ENCODE data around the gene PPFIA2. TPM values are rescaled to one million over a fixed set of nuclear protein-coding genes. Genes with fewer than 3 reads are reported as not detected.
A peak's percentile ranks its signal among the peaks of the same experiment; 100 is the strongest.

Gene PPFIA2
- total RNA-seq, 2 donors from 2014 or later: not detected

DNA sequence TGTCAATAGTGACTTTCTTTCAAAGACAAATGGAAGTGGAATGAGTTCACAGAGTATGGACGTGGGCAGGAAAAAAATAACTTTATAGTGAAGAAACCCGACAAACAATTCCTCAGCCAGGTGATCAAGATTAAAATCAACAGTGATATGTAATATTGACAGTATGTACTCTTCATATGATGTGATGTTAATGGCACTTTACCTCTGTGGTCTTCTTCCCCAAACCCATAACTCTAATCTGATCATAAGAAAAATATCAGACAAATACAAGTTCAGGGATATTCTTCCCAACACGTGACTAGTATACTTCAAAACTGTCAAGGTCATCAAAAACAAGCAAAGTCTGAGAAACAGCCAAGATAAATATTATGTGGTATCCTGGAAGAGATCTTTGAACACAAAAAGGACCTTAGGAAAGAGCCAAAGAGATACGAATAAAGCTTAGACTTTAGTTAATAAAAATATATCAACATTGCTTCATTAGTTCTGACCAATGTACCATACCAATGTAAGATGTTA lies 215.5 kb downstream of the PPFIA2 start:
- Mint-ChIP-seq H3K9me3 (no peaks in the 10 kb centered on the region), H3K27ac (no peak overlapping the region), H3K27me3 (no peaks in the 10 kb centered on the region), H3K4me1 (no peaks in the 10 kb centered on the region), H3K4me3 (no peak overlapping the region), H3K36me3 (ENCODE audit: low read depth) (no peaks in the 10 kb centered on the region)
- ATAC-seq (replicated peaks): no peak

DNA sequence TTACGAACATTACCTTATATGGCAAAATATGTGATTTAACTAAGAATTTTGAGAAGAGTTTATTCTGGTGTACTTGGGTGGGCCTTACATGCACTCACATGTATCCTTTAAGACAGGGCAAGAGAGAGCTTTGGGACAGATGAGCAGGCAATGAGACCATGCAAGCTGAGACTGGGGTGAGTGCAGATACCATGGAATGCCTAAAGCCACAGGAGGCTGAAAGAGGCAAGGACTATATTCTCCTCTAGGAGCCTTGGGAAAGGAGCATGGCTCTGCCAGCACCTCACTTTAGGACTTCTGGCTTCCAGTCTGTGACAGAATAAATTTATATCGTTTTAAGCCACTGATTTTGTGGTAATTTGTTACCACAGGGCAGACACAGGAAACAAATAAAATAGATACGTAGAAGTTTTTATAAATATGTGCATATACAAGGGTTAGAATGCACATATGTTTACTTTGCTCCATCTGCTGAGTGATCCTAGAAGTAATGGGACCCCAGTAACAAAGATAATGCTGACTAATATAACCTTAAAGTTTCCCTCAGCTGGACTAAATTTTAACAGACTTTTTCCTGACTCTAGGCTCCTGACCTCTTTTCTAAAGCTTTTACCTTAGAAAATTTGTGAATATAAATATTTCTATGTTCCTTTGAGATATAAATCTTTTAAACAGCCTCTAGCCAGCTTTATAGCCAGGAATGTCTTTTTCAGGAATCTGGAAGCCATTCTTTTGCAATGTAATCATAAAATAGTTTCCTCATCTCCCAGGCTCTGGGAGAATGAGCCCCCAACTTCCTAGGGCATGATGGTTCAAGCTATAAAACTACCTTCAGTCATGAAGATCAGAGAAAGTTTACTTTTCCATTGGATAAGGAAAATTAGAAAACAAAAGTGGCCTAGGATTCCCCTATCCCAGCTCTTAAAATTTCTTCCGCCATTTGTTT lies 216.8 kb downstream of the PPFIA2 start:
- H3K4me1 Mint-ChIP-seq: no peaks in the 10 kb centered on the region

DNA sequence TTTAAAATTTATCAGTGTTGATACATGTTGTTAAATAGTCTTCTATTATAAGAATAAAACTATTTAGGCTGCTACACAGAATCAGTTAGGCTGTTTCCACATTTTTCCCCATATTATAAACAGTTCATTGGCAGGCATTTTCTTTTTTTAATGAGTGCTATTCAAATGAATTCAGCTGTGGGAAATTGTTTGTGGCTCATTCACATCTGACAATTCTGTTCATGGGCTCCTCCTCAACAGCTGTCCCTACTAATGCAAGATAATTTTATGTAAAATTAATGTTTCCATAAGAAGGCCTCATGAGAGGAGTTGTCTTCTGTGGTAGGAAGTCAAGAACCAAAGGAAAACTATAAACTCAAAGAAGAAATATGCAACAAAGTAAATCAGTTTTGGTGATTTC lies 218.0 kb downstream of the PPFIA2 start:
- Mint-ChIP-seq H3K27ac (no peak overlapping the region), H3K4me1 (no peaks in the 10 kb centered on the region), H3K4me3 (no peak overlapping the region), H3K9me3 (no peaks in the 10 kb centered on the region), H3K36me3 (ENCODE audit: low read depth) (no peaks in the 10 kb centered on the region), H3K27me3 (no peaks in the 10 kb centered on the region)
- no peak for ATAC-seq (replicated peaks)

More for the DNA sequence above, 216.8 kb downstream of the PPFIA2 start:
- Mint-ChIP-seq H3K4me3 (no peak overlapping the region), H3K27ac (no peak overlapping the region), H3K9me3 (no peaks in the 10 kb centered on the region), H3K36me3 (ENCODE audit: low read depth) (no peaks in the 10 kb centered on the region), H3K27me3 (no peaks in the 10 kb centered on the region)
- no peak for ATAC-seq (replicated peaks)

GRCh38 chr12:81539279-81539678 lies 219.9 kb downstream of the PPFIA2 start:
- no peaks in the 10 kb centered on the region for H3K36me3 Mint-ChIP-seq (ENCODE audit: low read depth)
- no peak overlapping the region for H3K4me3 Mint-ChIP-seq
- no peak overlapping the region for H3K27ac Mint-ChIP-seq
- H3K9me3 Mint-ChIP-seq: no peaks in the 10 kb centered on the region
- no peaks in the 10 kb centered on the region for H3K4me1 Mint-ChIP-seq
- ATAC-seq (replicated peaks): no peak
- H3K27me3 Mint-ChIP-seq: no peaks in the 10 kb centered on the region

GRCh38 chr12:81533054-81533453 lies 226.1 kb downstream of the PPFIA2 start:
- no peaks in the 10 kb centered on the region for H3K36me3 Mint-ChIP-seq (ENCODE audit: low read depth)
- H3K27ac Mint-ChIP-seq: no peak overlapping the region
- H3K27me3 Mint-ChIP-seq: no peaks in the 10 kb centered on the region
- H3K4me1 Mint-ChIP-seq: no peaks in the 10 kb centered on the region
- ATAC-seq (replicated peaks): no peak
- H3K9me3 Mint-ChIP-seq: peaks cover 4% of the 10 kb centered on the region
- H3K4me3 Mint-ChIP-seq: no peak overlapping the region

- H3K27me3 Mint-ChIP-seq: no peaks in the 10 kb centered on the region
- H3K4me3 Mint-ChIP-seq: no peak overlapping the region
- H3K9me3 Mint-ChIP-seq: peaks cover 4% of the 10 kb centered on the region
- no peaks in the 10 kb centered on the region for H3K36me3 Mint-ChIP-seq (ENCODE audit: low read depth)
- no peaks in the 10 kb centered on the region for H3K4me1 Mint-ChIP-seq
- ATAC-seq (replicated peaks): no peak
- H3K27ac Mint-ChIP-seq: no peak overlapping the region
These were observed 228.8 kb downstream of the PPFIA2 start for GRCh38 chr12:81530352-81530751.

GRCh38 chr12:81520064-81520945 lies 238.8 kb downstream of the PPFIA2 start:
- Mint-ChIP-seq H3K4me3 (peak overlapping the region; percentile 45), H3K27me3 (no peaks in the 10 kb centered on the region), H3K36me3 (ENCODE audit: low read depth) (no peaks in the 10 kb centered on the region), H3K27ac (peak overlapping the region; percentile 10), H3K9me3 (peaks cover 7% of the 10 kb centered on the region), H3K4me1 (peaks cover 4% of the 10 kb centered on the region)
- no peak for ATAC-seq (replicated peaks)

GRCh38 chr12:81518638-81519037 lies 240.5 kb downstream of the PPFIA2 start:
- peaks cover 4% of the 10 kb centered on the region for H3K4me1 Mint-ChIP-seq
- ATAC-seq (replicated peaks): no peak
- no peaks in the 10 kb centered on the region for H3K36me3 Mint-ChIP-seq (ENCODE audit: low read depth)
- no peak overlapping the region for H3K4me3 Mint-ChIP-seq
- no peaks in the 10 kb centered on the region for H3K27me3 Mint-ChIP-seq
- H3K27ac Mint-ChIP-seq: no peak overlapping the region
- peaks cover 7% of the 10 kb centered on the region for H3K9me3 Mint-ChIP-seq

DNA sequence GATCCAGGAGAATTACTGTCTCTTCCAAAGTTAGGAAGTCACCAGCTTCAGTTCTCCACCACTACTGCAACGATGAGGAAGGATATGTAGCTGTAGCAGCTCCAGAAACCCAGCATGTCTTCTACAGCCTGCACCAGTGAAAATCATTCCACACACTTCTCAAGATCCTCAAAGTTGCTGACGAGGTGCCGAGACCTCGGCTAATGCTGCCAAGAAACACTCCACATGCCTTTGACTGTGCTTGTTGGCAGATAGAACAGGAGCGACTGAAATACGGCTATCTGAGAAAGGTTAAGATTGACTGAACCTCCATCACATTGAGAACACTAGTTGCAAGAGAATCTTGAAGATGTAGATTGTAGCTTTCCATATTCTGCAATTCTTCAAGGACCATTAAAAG lies 241.9 kb downstream of the PPFIA2 start:
- no peaks in the 10 kb centered on the region for H3K36me3 Mint-ChIP-seq (ENCODE audit: low read depth)
- peaks cover 7% of the 10 kb centered on the region for H3K9me3 Mint-ChIP-seq
- H3K4me1 Mint-ChIP-seq: peaks cover 4% of the 10 kb centered on the region
- no peak overlapping the region for H3K27ac Mint-ChIP-seq
- ATAC-seq (replicated peaks): no peak
- no peak overlapping the region for H3K4me3 Mint-ChIP-seq
- no peaks in the 10 kb centered on the region for H3K27me3 Mint-ChIP-seq

GRCh38 chr12:81502912-81503695 lies 256.0 kb downstream of the PPFIA2 start:
- H3K4me3 Mint-ChIP-seq: no peak overlapping the region

GRCh38 chr12:81500788-81501187 lies 258.4 kb downstream of the PPFIA2 start:
- H3K36me3 Mint-ChIP-seq (ENCODE audit: low read depth): no peaks in the 10 kb centered on the region
- no peak overlapping the region for H3K4me3 Mint-ChIP-seq
- peaks cover 3% of the 10 kb centered on the region for H3K27me3 Mint-ChIP-seq
- H3K4me1 Mint-ChIP-seq: no peaks in the 10 kb centered on the region
- no peak for ATAC-seq (replicated peaks)
- no peak overlapping the region for H3K27ac Mint-ChIP-seq
- peaks cover 3% of the 10 kb centered on the region for H3K9me3 Mint-ChIP-seq

More at GRCh38 chr12:81502912-81503695, 256.0 kb downstream of the PPFIA2 start:
- Mint-ChIP-seq H3K4me1 (no peaks in the 10 kb centered on the region), H3K36me3 (ENCODE audit: low read depth) (no peaks in the 10 kb centered on the region), H3K27me3 (peaks cover 3% of the 10 kb centered on the region), H3K27ac (no peak overlapping the region), H3K9me3 (peaks cover 3% of the 10 kb centered on the region)
- ATAC-seq (replicated peaks): no peak

DNA sequence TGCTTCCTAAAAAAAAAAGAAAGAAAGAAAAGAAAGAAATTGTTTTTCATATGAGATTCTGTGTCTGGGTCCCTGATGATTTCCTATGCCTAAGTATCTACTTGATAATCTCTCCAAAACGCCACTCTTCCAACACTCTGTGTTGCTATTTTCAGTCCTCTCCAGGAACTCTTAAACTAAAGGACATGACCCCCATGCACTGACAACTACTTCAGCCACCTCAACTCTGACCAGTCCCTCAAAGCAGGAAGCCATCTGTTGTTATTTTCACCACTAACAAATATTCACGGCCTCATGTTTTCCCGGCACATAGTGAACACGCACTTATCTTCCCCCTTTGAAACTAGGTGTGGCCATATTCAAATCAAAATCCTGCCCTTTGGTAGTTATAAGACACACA lies 259.3 kb downstream of the PPFIA2 start:
- Mint-ChIP-seq H3K9me3 (peaks cover 3% of the 10 kb centered on the region), H3K4me1 (no peaks in the 10 kb centered on the region), H3K27ac (no peak overlapping the region), H3K4me3 (no peak overlapping the region), H3K36me3 (ENCODE audit: low read depth) (no peaks in the 10 kb centered on the region), H3K27me3 (peaks cover 3% of the 10 kb centered on the region)
- no peak for ATAC-seq (replicated peaks)

- Mint-ChIP-seq H3K4me1 (no peaks in the 10 kb centered on the region), H3K27me3 (no peaks in the 10 kb centered on the region), H3K36me3 (ENCODE audit: low read depth) (no peaks in the 10 kb centered on the region), H3K9me3 (no peaks in the 10 kb centered on the region), H3K27ac (no peak overlapping the region), H3K4me3 (no peak overlapping the region)
- ATAC-seq (replicated peaks): no peak
These were observed 266.9 kb downstream of the PPFIA2 start for GRCh38 chr12:81492131-81492720.

- no peak overlapping the region for H3K27ac Mint-ChIP-seq
- H3K36me3 Mint-ChIP-seq (ENCODE audit: low read depth): no peaks in the 10 kb centered on the region
- no peaks in the 10 kb centered on the region for H3K4me1 Mint-ChIP-seq
- no peak overlapping the region for H3K4me3 Mint-ChIP-seq
- no peaks in the 10 kb centered on the region for H3K9me3 Mint-ChIP-seq
- H3K27me3 Mint-ChIP-seq: no peaks in the 10 kb centered on the region
- ATAC-seq (replicated peaks): no peak
These were observed 286.2 kb downstream of the PPFIA2 start for GRCh38 chr12:81472934-81473333.
